ENCODE measurements around the gene DYSF.

The DYSF gene

DNA sequence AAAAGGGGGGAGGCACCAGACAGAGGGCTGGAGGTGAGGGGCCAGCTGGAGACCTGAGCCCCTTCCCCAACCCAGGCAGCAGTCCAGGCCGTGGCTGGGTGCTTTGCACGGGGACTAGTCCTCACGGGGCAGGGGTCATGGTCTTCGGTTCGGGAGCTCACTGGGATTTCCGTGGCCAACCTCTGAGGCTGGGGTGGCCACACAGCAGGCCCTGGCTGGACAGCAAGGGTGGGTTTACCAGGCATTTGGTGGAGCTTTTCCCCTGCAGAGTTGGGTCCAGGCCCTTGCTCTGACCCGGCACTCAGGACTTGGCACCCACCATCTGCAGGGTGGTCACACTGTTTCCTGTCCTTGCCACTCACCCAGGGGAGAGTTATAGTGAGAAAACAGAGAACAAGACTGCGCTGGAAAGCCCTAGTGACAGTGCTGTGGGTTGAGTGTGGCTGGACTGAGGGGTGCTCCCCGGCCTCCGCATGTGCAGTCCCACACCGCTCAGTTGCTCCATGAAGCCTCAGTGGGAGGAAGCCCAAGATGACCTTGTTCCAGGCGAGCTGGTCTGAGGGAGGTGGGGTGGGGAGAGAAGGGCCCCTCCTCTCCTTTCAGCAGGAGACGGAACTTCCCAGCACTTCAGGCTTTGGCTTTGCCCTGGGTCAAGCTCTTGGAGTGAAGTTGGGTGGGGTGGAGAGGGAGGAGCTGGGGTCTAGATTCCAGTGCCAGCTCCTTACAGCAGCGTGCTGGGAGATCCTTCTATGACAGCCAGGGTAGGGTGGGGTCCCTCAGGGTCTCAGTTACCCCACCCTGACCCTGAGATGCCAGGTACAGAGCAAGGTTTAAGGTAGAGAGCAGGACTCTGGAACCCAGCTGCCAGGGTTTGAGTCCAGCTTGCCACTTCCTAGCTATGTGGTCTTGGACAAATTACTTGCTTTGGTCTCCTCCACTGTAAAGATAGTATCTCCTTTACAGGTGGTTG is 219.8 kb downstream of the DYSF start:
- H3K4me3 ChIP-seq (ENCODE audit: low read depth, low read length), result no peak overlapping the region
- no peak for DNase-seq (ENCODE audit: low read depth)

DNA sequence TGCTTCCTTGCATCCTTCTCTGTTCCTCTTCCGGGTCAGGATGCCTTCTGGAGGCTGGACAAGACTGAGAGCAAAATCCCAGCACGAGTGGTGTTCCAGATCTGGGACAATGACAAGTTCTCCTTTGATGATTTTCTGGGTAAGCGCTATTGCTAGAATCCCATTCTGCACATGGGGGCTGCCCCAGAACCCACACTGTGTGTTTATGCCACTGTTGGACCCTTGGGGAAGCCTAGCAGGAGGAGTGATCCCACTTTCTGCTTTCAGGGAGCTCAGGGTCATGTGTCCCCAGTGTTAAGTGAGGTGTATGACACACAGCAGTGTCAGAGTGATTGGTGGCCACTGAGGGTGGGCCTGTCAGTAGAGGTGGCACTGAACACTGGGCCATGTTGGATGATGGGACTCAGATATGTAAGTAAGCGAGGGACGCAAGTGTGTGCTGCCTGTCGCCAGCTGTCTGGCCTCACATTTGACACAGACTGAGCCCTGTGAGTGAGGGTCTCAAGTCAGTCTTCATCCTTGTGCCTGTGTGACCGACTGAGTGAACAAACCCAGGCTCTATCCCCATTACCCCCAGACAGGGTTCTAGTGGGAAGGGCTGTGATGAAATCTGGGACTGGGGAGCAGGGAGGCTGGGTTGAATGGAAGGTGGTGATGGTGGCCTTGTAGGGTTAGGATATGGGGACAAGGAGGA is 220.9 kb downstream of the DYSF start:
- DNase-seq (ENCODE audit: low read depth), result no peak
- no peak overlapping the region for H3K4me3 ChIP-seq (ENCODE audit: low read depth, low read length)

DNA sequence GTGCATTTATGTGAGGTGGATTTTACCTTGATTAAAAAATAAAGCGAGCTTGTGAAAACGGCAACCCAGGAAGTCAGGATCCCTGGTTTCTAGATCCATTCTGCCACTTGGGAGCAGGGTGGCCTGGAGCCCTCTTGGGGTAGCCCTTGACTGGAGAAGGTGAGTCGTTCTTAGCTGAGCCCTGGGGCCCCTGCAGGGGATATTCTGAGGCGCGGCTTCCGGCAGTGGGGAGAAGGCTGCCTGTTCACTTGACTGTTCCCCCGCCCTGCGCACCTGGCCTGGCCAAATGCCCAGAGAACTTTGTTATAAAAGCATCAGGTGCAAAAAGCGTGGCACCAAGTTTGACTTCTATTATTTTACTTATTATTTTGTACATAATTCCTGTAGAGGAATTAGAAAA is 221.9 kb downstream of the DYSF start:
- DNase-seq (ENCODE audit: low read depth), result no peak
- H3K4me3 ChIP-seq (ENCODE audit: low read depth, low read length), result no peak overlapping the region

DNA sequence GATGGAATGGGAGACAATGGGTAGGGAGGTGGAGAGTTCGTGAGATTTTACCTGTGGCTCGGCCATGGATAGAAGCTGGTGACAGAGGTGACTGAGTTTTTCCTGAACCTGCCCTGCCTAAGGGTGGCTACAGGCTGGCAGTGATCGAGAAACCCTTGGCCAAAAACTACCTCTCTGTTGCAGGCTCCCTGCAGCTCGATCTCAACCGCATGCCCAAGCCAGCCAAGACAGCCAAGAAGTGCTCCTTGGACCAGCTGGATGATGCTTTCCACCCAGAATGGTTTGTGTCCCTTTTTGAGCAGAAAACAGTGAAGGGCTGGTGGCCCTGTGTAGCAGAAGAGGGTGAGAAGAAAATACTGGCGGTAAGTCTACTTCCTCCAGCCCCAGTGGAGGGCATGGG is 225.5 kb downstream of the DYSF start:
- no peak overlapping the region for H3K4me3 ChIP-seq (ENCODE audit: low read depth, low read length)
- DNase-seq (ENCODE audit: low read depth), result no peak

DNA sequence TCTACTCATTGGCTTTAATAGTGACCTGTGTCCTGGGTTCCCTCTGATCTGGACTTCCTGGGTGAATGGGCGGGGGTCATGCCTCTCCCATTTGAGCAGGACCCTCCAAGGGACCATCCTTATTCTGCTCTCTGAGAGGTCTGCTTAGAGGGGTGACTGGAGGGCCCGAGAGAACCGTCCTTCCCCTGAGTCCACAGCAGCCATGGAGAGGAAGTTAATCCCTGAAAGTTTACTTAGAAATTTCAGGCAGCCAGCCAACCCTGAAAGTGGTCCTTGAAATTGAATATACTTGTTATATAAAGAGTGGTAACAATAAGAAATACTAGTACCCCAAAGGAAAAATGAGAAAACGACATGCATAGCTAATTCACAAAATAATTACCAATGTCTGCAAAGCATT is 226.1 kb downstream of the DYSF start:
- DNase-seq (ENCODE audit: low read depth), result no peak
- H3K4me3 ChIP-seq (ENCODE audit: low read depth, low read length), result no peak overlapping the region

DNA sequence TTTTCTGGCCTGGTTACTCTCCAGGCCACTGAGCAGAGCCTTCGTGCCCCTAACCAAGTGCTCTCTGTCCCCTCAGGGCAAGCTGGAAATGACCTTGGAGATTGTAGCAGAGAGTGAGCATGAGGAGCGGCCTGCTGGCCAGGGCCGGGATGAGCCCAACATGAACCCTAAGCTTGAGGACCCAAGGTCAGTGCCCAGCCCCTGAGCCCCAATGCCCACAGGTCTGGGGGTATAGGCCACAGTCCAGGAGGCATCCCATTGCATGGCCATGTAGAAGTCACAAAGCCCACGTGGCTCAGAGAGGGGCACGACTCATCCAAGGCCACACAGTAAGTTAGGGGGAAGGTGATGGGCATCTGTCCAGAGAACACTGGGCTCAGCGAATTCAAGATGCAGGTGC is 227.6 kb downstream of the DYSF start:
- DNase-seq (ENCODE audit: low read depth), result no peak
- no peak overlapping the region for H3K4me3 ChIP-seq (ENCODE audit: low read depth, low read length)

DNA sequence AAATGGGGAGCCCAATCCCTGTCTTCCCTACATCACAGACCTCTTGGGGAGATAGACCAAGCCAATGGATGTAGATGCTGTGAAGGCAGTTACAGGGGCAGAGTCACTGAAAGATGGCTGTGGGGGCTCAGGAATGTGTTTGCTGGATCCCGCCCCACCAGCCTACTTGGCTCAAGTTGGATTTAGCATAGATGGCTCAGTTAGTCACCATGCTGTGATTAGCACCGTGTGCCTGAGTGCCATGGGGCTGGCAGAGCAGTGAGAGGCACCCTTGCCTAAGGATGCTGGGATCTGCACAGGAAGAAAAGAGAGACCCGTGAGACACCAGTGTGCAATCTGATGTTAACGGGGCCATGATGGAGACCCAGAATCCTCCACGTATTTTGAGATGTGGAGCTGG is 228.3 kb downstream of the DYSF start:
- H3K4me3 ChIP-seq (ENCODE audit: low read depth, low read length), result no peak overlapping the region
- DNase-seq (ENCODE audit: low read depth), result no peak

DNA sequence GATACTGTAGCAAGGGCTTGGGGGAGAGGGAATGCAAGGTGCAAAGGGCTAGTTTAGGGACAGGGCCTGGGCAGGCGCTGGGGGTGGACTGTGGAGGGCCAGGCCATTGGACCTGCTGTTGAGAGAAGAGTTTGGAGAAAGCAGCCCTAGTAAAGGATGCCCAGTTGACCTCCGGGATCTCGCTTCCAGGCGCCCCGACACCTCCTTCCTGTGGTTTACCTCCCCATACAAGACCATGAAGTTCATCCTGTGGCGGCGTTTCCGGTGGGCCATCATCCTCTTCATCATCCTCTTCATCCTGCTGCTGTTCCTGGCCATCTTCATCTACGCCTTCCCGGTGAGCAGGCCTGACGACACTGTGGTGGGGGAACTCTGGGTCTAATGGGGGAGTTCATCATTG is 229.0 kb downstream of the DYSF start:
- no peak for DNase-seq (ENCODE audit: low read depth)
- H3K4me3 ChIP-seq (ENCODE audit: low read depth, low read length), result no peak overlapping the region

DNA sequence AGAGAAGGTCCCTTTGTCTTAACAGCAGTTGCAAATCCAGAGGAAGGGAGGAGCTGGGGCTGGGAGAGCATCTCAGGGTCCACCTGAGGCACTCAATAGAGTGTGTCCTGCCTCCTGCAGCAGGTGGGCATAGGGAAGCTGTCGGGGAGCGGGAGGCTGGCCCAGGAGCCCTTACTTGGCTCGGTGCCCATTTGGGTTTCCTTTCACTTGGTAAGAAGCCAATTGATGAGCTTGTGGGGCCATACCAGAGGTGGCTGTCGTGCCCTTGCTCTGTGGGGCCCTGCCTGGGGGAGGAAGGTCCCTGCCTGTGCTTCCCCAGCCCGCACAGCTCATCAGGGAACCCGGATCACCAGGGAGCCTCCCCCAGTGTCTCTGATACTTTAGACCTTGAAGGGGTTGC is 229.7 kb downstream of the DYSF start:
- no peak overlapping the region for H3K4me3 ChIP-seq (ENCODE audit: low read depth, low read length)
- DNase-seq (ENCODE audit: low read depth), result no peak

DNA sequence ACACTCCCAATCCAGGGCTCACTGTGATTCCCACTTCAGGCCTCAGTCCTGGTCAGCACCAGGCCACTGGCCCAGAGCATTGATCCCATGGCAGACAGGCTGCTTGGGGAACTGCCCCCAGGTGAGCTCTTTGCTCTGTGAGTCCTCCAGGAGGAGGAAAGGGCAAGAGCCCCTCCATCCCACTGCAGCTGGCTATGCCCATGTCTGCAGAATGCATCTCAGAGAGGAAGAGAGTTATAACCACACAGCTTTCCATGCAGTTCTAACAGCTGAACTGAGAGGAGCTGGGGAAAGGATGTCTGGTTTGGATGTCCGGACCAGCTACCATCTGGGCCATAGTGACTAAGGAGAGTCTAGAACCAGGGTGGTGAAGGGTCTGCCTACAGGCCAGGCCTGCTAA is 230.3 kb downstream of the DYSF start:
- DNase-seq (ENCODE audit: low read depth), result no peak

DNA sequence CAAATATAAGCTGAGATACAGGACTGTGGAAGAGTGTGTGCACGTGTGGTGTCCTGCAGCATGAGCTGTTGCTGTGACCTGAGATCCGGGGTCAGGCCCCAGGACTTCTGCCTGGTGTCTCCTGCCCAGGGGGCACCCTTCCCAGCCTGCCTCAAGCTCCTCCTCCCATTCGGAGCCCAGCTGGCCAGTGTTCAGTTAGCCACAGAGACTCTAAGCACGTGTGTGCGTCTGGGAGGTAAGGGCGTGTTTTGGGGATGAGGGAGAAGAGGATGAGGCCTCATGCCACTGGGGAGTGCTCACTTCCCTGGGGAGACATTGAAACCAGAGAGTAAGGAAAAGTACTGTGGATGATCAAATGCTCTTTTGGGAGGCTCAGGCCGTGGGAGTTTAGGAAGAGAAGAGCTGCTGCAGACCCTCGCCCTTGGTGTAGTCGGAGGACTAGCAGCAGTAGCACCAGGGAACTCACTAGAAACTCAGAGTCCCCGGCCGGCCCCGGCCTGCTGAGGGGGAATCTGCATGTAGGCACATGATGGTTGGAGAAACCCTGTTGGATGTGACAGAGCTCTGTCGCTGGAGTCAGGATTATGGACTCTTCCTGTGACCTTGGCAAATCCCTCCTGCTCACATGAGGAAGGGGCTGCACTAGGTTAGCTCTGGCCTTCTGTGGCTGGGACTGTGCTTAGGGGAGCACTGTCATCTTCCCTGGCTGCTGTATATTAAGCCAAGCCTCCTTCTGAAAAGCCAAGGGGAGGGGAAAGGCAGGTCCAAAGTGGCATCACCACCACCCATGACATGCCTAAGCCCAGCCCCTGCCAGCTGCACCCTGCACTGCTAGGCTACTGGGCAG is 231.1 kb downstream of the DYSF start:
- no peak overlapping the region for H3K4me3 ChIP-seq (ENCODE audit: low read depth, low read length)
- no peak for DNase-seq (ENCODE audit: low read depth)

More for the DNA sequence above, 230.3 kb downstream of the DYSF start:
- H3K4me3 ChIP-seq (ENCODE audit: low read depth, low read length), result no peak overlapping the region

DNA sequence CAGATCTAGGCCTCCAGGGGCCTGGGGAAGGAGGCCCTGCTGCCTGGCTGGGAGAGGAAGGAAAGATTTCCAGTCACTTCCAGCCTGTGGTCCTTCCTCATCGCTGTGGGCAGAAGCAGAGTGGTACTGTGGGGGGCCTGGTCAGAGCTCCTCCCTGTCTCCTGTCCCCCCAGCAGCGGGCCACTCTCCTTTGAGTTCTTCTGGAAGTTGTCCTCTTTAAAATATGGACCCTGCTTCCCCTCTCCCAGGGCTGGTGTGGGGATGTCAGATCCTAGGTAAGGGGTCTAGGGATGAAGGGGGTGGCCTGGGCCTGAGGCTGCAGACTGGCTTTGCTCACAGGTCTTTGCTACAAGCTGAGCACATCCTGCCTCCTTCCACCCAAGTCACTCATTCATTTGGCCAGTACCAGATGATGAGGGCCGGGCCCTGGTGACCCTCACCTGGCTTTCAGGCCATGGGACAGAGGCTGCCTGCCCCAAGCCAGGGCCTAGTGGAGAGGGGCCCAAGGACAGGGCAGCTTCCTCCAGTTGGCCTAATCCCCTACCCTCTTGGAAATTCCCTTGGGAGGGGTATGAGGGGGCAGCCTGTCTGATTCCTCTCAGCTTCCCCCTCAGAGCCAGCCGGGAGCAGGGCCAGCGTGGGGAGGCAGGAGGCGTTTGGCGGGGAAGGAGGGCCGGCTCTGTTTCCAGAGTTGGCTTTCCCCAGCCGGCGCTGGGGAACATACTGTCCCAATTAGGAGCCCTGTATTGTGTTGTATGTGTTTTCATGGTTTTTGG is 231.9 kb downstream of the DYSF start:
- no peak overlapping the region for H3K4me3 ChIP-seq (ENCODE audit: low read depth, low read length)
- no peak for DNase-seq (ENCODE audit: low read depth)

DNA sequence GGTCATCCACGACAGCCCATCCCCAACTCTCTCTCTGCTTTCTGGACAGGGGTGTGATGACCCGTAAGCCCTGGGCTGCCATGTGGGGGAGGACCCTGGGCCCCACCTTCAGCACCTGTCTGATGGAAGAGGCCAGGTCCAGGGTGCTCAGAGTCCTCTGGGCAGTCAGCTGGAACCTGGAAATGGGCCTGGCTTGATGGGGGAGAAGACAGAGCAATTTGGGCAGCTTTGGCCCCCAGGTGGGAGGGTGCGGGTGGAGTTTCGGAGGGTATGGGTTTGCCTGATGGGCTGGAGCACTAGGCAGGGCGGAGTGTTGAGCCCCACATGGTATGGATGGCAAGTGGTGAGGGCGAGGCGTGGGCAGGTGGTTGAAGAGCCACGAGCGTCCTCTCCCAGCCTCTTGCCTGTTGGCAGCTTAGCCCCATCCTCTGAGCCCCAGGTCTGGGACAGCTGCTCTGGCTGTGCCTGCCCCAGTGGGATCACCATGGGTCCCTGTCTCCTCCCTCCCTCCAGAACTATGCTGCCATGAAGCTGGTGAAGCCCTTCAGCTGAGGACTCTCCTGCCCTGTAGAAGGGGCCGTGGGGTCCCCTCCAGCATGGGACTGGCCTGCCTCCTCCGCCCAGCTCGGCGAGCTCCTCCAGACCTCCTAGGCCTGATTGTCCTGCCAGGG is 232.7 kb downstream of the DYSF start:
- DNase-seq (ENCODE audit: low read depth), result no peak
- no peak overlapping the region for H3K4me3 ChIP-seq (ENCODE audit: low read depth, low read length)

DNA sequence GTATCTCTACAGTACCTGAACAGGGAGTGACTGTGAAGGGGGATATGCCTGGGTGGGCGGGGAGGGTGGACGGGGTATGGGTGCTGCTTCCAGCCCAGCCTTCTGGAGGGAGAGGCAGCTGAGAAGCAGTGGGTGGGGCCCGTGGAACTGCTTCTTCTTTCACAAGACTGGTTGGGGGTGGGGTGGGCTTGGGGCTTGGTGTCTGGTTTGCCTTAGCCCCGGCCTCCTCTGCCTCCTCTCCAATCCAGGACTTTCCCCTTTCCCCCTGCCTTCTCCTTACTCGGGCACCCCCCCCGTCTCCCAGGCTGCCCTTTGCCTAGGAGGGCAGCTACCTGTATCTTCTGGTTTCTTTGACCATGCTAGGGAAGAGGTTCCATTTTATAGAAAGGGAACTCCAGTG is 233.4 kb downstream of the DYSF start:
- H3K4me3 ChIP-seq (ENCODE audit: low read depth, low read length), result no peak overlapping the region
- no peak for DNase-seq (ENCODE audit: low read depth)

DNA sequence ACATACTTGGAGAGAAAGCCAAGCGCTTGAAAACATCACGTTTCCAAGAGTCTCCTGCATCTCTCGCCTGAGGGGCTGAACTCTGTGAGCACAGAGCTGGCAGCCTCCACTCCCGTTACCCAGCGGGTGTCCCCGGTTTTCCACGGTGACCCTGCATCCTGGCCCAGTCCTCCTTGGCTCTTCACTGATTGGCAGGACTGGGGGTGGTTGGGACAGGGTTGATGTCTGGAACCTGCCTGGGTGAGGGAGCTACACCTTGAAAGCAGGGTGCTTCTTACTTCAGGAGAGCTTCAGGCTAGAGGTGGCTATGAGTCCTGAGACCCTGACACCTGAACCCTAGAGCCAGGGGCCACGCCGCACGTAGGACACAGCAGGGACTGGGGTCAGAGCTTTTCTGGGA is 234.1 kb downstream of the DYSF start:
- no peak overlapping the region for H3K4me3 ChIP-seq (ENCODE audit: low read depth, low read length)
- no peak for DNase-seq (ENCODE audit: low read depth)

DNA sequence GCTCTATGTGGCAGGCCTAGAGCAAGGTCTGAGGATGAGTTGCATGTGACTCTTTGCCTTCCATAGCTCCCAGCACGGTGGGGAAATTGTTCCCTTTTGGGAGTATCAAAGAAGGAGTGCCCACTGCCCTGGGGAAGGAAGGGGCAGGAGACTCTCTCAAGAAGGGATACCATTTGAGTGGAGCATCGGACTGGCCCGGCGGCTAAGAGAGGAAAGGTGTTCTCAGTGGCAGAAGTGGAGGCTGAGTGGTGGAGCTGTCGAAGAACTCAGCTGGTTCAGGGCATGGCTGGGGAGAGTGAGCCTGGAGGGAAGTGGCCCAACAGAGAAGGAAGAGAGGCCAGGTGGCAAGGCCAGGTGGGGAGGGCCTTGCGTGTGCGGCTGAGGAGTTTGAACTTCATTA is 235.2 kb downstream of the DYSF start:
- H3K4me3 ChIP-seq (ENCODE audit: low read depth, low read length), result no peak overlapping the region
- no peak for DNase-seq (ENCODE audit: low read depth)

DNA sequence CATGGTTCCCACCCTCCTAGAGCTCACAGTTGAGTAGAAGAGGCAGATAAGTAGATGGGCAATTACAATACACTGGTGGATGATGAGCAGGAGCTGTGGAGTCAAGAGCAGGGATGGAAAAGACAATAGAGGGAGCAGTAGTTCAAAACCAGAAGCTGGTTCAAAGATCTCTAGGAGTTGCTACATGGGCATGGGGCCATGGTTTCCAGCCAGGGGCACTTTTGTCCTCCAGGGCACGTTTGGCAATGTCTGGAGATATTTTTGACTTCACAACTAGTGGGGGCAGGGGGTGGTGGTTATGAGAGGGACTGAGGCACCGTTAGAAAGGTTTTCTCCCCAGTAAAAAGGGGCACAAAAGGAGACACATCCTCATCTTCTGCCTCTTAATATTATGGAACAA is 236.0 kb downstream of the DYSF start:
- H3K4me3 ChIP-seq (ENCODE audit: low read depth, low read length), result no peak overlapping the region
- no peak for DNase-seq (ENCODE audit: low read depth)

DNA sequence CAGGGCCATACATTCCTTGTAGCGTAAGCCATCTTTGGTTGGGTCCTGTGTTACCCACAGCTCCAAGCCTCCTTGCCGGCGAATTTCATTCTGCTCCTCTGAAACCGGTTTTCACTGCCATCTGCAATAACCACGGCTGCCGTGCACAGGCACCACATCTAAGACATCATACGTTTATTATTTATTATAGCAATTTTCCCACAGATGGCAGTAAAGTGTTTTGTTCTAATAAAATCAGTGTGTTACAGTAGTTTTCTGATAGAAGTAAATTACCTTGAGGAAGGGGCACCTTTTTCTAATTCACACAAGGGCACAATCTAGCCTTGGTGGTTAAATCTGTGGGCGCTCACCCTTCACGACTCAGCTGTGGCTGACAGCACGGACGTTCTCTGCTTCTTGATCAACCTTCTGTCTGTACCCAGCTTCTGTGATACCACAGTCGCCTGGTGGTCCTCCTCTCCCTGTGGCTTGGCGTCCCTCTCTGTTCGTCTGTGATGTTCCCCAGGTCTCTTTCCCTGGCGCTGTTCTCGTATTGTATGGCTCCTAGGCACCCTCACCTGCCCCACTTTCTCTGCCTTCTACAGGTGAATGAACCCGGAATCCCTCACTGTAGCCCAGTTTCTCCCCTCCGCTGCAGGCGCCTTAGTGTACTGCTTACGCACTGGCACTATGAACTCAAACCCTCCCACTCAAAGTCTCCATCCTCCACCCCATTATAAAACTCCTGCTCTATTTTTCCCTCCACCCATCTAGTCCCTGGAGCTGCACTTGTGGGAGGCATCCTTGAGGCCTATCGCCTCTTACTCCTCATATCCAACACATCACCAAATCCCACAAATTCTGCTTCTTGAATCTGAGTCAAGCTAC is 236.8 kb downstream of the DYSF start:
- DNase-seq (ENCODE audit: low read depth), result no peak
- H3K4me3 ChIP-seq (ENCODE audit: low read depth, low read length), result no peak overlapping the region

Data from skeletal muscle cell (primary cell).